Measurements from ENCODE around the gene CD8A.
"Not testable (repeated sequence)": the region's sequence is repeated elsewhere in the genome, so short reads cannot be mapped to it uniquely, and the experiment has no call there.

The CD8A gene

DNA sequence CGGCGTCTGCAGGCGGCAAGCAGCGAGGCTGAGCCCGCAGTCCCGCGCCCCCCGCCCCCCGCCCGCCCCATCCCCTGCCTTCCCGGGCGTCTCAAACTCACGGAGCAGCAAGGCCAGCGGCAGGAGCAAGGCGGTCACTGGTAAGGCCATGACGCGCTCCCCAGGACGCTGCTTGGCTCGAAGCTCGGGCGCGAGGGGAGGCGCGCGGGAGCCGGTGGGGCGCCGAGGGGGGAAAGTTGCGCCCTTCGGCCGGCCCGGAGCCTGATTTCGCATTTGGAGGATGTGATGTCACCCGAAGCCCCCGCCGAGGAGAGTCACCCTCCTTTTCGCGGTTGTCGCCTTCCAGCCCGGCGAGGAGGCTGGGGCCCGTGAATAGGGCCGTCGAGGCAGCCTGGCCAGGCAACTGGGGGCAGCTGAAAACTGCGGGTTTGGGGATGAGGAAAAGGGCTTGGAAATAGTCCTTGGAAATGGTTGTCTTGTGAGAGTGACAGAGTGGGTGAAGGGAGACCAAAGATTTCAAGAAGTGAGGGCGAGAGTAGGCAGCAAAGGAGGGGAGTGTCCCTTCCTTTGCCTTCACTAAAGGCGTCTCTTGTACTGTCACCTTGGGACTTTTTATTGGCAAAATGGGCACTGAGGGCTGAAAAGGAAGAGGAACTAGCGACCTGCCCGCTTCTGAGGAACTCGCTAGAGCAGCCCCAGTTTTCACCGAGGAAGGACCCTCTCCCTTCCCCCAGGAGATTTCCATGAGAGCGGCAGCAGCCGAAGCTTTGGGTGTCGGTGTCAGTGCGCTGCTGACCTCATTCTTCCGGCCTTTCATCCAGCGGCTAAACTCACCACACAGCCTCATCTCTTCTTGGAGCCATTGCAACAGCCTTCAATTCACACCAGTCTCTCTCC, at the start of gene CD8A:
Gene CD8A (minus strand): TSS at position 238 of the 897 bp plus-strand sequence. CDS start 88 bp downstream, at position 150.
- DNase-seq: no peak

DNA sequence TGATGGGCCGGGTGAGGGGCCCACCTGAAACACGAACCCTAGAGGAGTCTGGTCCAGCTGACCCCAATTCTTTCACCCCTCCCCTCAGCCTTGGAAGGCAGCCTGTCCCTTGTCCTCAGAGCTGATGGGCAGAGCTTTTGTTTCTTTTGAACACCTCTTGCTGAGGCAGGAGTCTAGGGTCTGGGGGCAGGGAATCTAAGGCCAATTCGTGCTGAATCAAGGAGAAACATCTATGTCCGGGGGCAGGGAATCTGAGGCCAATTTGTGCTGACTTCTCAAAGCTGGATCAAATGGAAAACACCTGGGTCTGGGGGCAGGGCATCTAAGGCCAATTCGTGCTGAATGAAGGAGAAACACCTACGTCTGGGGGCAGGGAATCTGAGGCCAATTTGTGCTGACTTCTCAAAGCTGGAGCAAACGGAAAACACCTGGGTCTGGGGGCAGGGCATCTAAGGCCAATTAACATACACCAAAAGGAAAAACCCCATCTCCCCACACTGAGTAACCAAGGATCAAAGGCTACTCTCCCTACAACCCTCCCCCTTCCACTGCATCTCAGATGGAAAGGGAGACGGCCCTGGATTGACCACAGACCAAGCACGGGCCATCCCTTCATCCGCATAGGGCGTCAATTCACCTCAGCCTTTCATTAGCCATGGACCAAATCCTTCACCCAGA, 49.3 kb upstream of the CD8A start:
- DNase-seq: not testable (repeated sequence)

DNA sequence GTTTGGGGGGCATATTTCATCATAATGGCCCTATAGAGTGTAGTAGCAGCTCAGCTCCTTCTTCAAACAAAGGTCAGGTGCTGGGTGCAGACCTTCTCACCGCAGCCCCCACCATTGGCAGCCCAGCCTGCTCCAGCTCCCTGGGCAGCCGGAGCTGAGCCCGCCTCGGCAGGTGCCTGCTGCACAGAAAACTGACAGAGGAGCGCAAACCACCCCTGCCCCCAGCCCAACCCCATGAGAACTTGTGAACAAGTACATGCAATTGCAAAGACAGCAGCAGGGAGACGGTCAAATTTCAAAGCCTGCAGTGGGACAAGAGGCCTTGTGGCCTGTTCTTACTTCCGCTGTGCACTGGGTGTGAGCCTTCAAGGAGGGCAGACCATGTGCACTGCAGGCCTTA, 48.7 kb upstream of the CD8A start:
- DNase-seq: not testable (repeated sequence)

- DNase-seq: not testable (repeated sequence)
Measured at GRCh38 chr2:86837714-86838113, 47.0 kb upstream of the CD8A start.

GRCh38 chr2:86836915-86837695, 46.4 kb upstream of the CD8A start:
- DNase-seq: not testable (repeated sequence)

- DNase-seq: not testable (repeated sequence)
Measured at GRCh38 chr2:86835548-86835889, 44.8 kb upstream of the CD8A start.

- DNase-seq: no peak
Measured at GRCh38 chr2:86833315-86833714, 42.6 kb upstream of the CD8A start.

DNA sequence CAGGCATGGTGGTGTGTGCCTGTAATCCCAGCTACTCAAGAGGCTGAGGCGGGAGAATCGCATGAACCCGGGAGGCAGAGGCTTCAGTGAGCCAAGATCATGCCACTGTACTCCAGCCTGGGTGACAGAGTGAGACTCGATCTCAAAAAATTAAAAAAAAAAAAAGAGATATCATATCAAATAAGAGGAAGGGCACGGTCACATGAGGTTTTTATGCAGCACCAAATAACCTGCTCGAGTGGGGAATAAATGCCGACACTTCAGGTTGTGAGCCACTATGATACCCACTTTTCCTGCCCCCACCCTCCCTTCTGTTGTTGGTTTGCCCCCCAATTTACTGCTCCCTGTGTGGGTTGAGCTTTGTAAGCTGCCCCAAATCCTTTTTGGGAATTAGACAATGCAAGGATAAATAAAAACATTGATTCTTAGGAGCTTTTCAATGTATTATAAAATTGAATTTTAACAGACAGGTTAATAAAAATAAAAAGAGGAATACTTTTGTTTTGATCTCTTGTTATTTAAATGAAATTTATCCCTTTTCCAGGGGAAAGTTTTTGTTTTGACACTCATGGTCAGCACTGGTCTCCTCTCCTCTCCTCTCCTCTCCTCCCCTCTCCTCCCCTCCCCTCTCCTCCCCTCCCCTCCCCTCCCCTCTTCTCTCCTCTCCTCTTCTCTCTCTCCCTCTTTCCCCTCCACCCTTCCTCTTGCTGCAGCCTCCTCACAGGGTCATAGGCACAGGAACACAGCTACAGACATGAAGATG, 41.8 kb upstream of the CD8A start:
- DNase-seq: no peak

- no peak for DNase-seq
Measured at GRCh38 chr2:86831537-86831936, 40.8 kb upstream of the CD8A start.

DNA sequence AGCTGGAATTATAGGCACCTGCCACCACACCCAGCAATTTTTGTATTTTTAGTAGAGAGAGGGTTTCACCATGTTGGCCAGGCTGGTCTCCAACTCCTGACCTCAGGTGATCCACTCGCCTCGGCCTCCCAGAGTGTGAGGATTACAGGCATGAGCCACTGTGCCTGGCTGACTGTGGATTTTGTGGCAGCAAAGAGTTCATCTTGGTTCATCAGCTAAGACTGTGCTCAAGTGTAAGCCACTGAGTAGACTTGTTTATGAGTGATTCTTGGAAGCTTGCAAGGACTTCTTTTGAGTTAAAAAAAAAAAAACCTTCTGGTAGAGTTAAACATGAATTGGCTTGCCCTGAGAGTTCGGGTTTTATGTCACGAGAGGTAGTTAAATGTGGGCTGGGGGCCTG, 36.2 kb upstream of the CD8A start:
- DNase-seq: no peak

DNA sequence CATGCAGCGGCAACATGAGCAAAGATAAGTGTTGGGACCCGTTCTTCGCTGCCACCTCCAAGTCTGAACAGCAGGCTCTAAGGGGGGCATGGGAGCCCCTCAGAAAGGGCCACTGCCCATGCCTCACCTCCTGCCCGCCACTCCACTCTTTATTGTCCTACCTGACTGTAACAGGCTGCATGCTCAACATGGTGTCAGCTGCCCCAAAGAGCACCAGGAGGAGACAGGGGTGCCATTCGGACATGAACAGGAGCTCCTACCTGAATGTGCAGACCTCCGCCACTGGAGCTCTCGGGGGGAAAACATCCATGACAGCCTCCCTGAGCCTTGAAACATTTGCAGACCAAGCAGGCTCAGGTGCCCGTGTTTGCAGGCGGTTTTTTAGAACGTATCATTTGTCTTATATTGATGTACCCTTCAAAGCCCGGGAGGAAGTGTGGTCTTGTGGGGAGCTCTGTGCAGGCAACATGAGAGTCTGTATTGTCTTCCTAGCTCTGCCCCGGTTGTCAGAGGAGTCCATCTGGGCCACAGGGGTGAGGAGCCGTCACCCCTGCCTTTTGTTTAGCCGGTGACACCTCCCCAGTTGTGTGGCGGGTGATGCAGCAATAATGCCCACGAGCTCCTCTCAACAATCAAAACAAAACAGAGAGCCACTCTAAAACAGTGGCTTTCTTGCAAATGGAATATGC, 35.1 kb upstream of the CD8A start:
- DNase-seq: no peak

GRCh38 chr2:86825036-86825692, 34.5 kb upstream of the CD8A start:
- DNase-seq: no peak

DNA sequence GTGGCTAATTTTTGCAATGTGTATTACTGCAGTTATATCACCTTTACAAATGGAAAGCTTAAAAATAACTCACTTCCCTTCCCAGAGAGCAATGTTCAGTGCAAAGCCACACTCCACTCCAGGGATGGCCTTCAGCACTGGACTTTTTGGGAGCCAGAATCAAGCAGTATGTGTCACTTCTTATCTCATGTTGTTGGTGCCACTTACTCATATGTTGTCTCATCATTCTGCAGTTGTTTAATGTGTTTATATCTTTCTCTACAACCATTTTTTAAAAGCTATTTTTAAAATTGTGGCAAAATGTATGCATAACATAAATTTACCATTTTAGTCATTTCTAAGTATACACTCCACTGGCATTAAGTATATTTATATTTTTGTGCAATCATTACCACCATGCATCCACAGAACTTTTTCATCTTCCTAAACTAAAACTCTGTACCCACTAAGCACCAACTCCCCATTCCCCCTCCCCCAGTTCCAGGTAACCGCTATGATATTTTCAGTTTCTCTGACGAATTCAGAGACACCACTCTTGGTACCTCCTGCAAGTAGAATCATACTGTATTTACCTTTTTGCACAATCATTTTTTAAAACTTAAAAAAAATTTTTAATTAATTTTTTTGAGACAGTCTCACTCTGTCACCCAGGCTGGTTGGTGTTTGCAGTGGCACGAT, 32.1 kb upstream of the CD8A start:
- no peak for DNase-seq

DNA sequence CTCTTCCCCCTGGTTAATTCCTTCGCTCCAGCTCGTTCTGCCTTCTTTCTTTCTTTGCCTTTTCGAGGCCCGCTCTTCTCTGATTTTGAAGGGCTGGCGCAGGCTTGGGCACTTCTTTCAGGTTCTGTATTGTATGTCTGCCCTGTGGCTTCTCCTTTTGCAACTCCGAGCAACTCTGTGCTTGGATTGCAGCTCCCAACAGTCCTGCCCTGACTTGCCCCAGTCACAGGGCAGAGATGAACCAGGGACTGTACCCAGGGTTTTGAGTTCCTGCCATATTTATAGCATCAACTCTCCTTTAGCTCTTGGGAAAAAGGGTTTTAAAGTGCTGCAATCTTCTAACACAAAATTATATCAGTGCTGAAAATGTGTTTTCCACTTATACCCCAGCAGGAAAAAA, 31.1 kb upstream of the CD8A start:
- no peak for DNase-seq

DNA sequence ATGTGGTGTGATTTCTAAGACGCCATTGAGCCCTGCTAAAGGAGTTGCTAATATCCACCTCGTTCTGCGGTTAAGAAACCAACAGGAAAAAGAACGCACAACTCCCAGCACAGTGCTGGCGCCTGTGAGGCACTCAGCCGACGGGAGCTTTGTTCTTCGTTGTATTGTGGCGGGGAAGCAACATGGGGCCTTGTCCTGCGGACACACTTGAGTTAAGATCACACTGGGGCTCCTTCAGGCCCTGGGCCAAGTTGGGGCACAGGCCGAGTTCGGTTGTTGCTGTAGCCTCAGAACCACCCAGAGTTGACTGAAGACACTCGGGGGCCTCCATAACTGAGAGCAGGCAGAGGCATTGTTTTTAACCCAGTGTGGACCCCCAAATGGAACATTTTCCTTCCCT, 30.6 kb upstream of the CD8A start:
- DNase-seq: no peak

GRCh38 chr2:86818957-86819356, 28.2 kb upstream of the CD8A start:
- no peak for DNase-seq

GRCh38 chr2:86818114-86818801, 27.5 kb upstream of the CD8A start:
- no peak for DNase-seq

- DNase-seq: no peak
Measured at GRCh38 chr2:86815611-86816010, 24.9 kb upstream of the CD8A start.

GRCh38 chr2:86809481-86810121, 18.9 kb upstream of the CD8A start:
- no peak for DNase-seq

All from NCI-H1436 treated with DMSO at 0.1 percent for 48 hours (cell line).